Mesenchymal stem cell (in vitro differentiated cells and primary cell): Measurements from ENCODE around the gene TANC2.

Source experiments
- DNase-seq: peaks from one replicate; pipeline ENCODE4 v3.0.0-alpha.2; 2013
- H2AFZ ChIP-seq: one replicate; pipeline ENCODE4 v1.6.1; 2013; ENCODE audit warnings: low read depth, mild to moderate bottlenecking, control low read depth, inconsistent platforms, low read length, moderate library complexity
- H2AK5ac ChIP-seq: 2 replicates; pipeline ENCODE4 v1.6.1; 2013; ENCODE audit warnings: low read length, moderate library complexity, mild to moderate bottlenecking, inconsistent platforms; ENCODE audit not compliant: severe bottlenecking
- H2BK120ac ChIP-seq: one replicate; pipeline ENCODE4 v1.6.1; 2013; ENCODE audit warnings: low read depth, mild to moderate bottlenecking, inconsistent platforms, low read length, moderate library complexity
- H2BK12ac ChIP-seq, 2 experiments: one replicate each; pipeline ENCODE4 v1.6.1; 2013; ENCODE audit warnings: inconsistent platforms in 2 of 2, low read length in 2 of 2, mild to moderate bottlenecking in 2 of 2, moderate library complexity in 2 of 2, control low read depth in 1 of 2
- H2BK15ac ChIP-seq: one replicate; pipeline ENCODE4 v1.6.1; 2013; ENCODE audit warnings: mild to moderate bottlenecking, low read depth, inconsistent platforms; ENCODE audit not compliant: poor library complexity, severe bottlenecking
- H2BK5ac ChIP-seq: 2 replicates; pipeline ENCODE4 v1.6.1; 2013; ENCODE audit warnings: low read depth, mild to moderate bottlenecking, low read length, control low read depth, inconsistent platforms; ENCODE audit not compliant: poor library complexity, severe bottlenecking
- H3K14ac ChIP-seq, 2 experiments: one replicate each; pipeline ENCODE4 v1.6.1; 2013; ENCODE audit warnings: inconsistent platforms in 2 of 2, low read length in 2 of 2, control low read depth in 1 of 2, mild to moderate bottlenecking in 1 of 2, moderate library complexity in 1 of 2
- H3K18ac ChIP-seq, 2 experiments: one replicate each; pipeline ENCODE4 v1.6.1; 2013; ENCODE audit warnings: inconsistent platforms in 2 of 2, low read length in 2 of 2, control low read depth in 1 of 2, low read depth in 1 of 2, mild to moderate bottlenecking in 1 of 2
- H3K23ac ChIP-seq, 2 experiments: one replicate each; pipeline ENCODE4 v1.6.1; 2013; ENCODE audit warnings: inconsistent platforms in 2 of 2, low read length in 2 of 2, mild to moderate bottlenecking in 2 of 2, moderate library complexity in 2 of 2, control low read depth in 1 of 2
- H3K27ac ChIP-seq: 2 replicates; pipeline ENCODE4 v1.5.1; 2013; ENCODE audit warnings: mild to moderate bottlenecking, moderate library complexity, low read length, control low read depth, inconsistent platforms; ENCODE audit not compliant: poor library complexity, severe bottlenecking
- H3K27me3 ChIP-seq, 2 experiments: 2 replicates each; pipeline versions ENCODE4 v1.6.1 to v1.7.0; 2013; ENCODE audit warnings: low read length in 2 of 2, mild to moderate bottlenecking in 2 of 2, moderate library complexity in 2 of 2, control low read depth in 1 of 2, inconsistent platforms in 1 of 2; ENCODE audit not compliant: control insufficient read depth in 1 of 2, insufficient read depth in 1 of 2
- H3K36me3 ChIP-seq, 2 experiments: 2 replicates each; pipeline versions ENCODE4 v1.6.1 to v1.7.0; 2013; ENCODE audit warnings: low read length in 2 of 2, control low read depth in 1 of 2, inconsistent platforms in 1 of 2, low read depth in 1 of 2, mild to moderate bottlenecking in 1 of 2; ENCODE audit not compliant: insufficient read depth in 2 of 2, control insufficient read depth in 1 of 2
- H3K4ac ChIP-seq, 2 experiments: one replicate each; pipeline ENCODE4 v1.6.1; 2013; ENCODE audit warnings: inconsistent platforms in 2 of 2, low read length in 2 of 2, mild to moderate bottlenecking in 2 of 2, moderate library complexity in 2 of 2, control low read depth in 1 of 2, low read depth in 1 of 2
- H3K4me1 ChIP-seq: 2 replicates; pipeline ENCODE4 v1.6.1; 2013; ENCODE audit warnings: low read depth, low read length, control low read depth; ENCODE audit not compliant: control insufficient read depth, insufficient read depth
- H3K4me2 ChIP-seq: 2 replicates; pipeline ENCODE4 v1.6.1; 2013; ENCODE audit warnings: low read length, mild to moderate bottlenecking, inconsistent platforms; ENCODE audit not compliant: poor library complexity, severe bottlenecking
- H3K4me3 ChIP-seq, 2 experiments: 2 replicates each; pipeline versions ENCODE4 v1.5.1 to v1.7.0; 2013; ENCODE audit warnings: low read length in 2 of 2, mild to moderate bottlenecking in 2 of 2, control low read depth in 1 of 2, low read depth in 1 of 2; ENCODE audit not compliant: insufficient read depth in 1 of 2
- H3K79me1 ChIP-seq: replicated peaks from 2 replicates; pipeline ENCODE4 v1.6.1; 2013; ENCODE audit warnings: mild to moderate bottlenecking, control low read depth, low read length, inconsistent platforms; ENCODE audit not compliant: poor library complexity, severe bottlenecking
- H3K9ac ChIP-seq: 2 replicates; pipeline ENCODE4 v1.7.0; 2013; ENCODE audit warnings: mild to moderate bottlenecking, low read length, moderate library complexity
- H3K9me3 ChIP-seq: 2 replicates; pipeline ENCODE4 v1.7.0; 2013; ENCODE audit warnings: mild to moderate bottlenecking, low read length; ENCODE audit not compliant: control insufficient read depth
- H4K8ac ChIP-seq: one replicate; pipeline ENCODE4 v1.6.1; 2013; ENCODE audit warnings: inconsistent platforms, mild to moderate bottlenecking, low read length, moderate library complexity
- H4K91ac ChIP-seq: one replicate; pipeline ENCODE4 v1.6.1; 2013; ENCODE audit warnings: mild to moderate bottlenecking, low read length, inconsistent platforms
- WGBS: methylation state at CpG from one replicate; pipeline ENCODE4 v1.1.7; 2013; ENCODE audit warnings: mixed read lengths; 5-methylcytosine and 5-hydroxymethylcytosine counted together

The TANC2 gene

DNA sequence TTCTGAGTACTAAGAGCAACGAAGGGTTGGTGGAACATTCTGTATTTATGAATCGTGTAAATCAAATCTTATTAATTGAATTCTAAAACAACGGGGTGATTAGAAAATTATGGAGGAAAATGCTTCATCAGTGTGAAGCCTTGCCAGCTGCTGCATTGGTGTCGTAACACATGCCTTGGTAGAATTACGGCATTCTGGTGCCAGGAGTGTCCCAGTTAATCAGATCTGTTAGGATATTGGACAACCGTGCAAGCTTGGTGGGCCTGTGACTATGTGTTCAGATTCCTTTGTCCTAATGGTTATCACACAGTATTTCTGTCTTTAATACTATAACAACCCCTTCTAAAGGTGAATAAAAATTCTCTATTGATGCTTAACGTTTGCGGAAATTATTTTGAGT, 44.2 kb upstream of the TANC2 start:
- no peak overlapping the region for H3K27ac ChIP-seq
- no peak overlapping the region for H2BK120ac ChIP-seq
- no peak overlapping the region for H3K18ac ChIP-seq
- H2BK12ac ChIP-seq = no peak overlapping the region
- H3K27me3 ChIP-seq = peaks cover 0 to 4% of the 10 kb centered on the region in 2 experiments
- no peak overlapping the region for H4K8ac ChIP-seq
- WGBS = 99% methylated on average over 7 of the region's 8 CpGs
- H3K4me1 ChIP-seq = peaks cover 4% of the 10 kb centered on the region
- H2BK15ac ChIP-seq = no peak overlapping the region
- H3K79me1 ChIP-seq = no peaks in the 10 kb centered on the region
- no peaks in the 10 kb centered on the region for H3K9me3 ChIP-seq
- no peak overlapping the region for H3K4me2 ChIP-seq
- H3K4ac ChIP-seq = no peak overlapping the region
- H2AK5ac ChIP-seq = no peak overlapping the region
- H3K36me3 ChIP-seq = no peaks in the 10 kb centered on the region
- no peak overlapping the region for H3K14ac ChIP-seq
- H3K9ac ChIP-seq = no peak overlapping the region
- H3K23ac ChIP-seq = no peak overlapping the region
- no peak for DNase-seq
- no peak overlapping the region for H4K91ac ChIP-seq
- H2BK5ac ChIP-seq = no peak overlapping the region
- no peak overlapping the region for H2AFZ ChIP-seq
- no peak overlapping the region for H3K4me3 ChIP-seq

DNA sequence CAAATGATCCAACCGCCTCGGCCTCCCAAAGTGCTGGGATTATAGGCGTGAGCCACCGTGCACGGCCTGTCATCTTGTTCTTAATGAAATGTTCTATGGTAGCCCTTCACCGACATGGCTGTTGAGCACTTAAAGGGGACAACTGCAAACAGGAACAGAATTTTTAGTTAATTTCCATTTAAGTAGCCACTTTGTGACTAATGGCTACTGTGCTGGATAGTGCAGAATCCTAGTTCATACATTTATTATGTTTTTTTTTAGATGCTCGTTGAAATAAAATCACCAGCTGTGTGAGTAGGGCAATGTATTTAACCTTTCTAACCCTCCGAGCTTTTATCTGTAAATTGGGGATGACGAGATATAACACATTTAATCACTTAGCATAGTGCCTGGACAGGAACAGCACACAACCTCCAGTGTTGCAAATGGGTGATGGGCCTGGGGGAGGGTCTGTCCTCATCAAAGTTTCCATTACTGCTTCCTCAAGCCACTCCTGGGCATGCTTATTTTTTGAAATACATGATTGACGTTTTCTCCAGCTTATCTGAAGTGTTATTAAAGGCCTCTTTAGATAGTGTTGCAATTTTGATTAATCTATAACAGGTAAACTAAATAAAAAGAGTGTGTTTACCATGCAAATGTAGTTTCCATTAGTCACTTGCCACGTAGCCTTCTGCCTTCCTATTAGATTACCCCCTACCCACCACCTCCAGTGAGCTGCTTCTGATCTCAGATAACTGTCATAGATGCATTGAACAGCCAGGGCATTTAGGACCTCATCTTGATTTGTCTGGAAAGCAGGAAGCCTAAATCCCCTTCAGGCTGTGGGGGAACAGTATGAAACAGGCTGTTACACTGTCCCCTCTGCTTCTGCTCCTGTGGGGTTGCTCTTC, 42.5 kb upstream of the TANC2 start:
- Histone ChIP-seq H2AFZ (no peak overlapping the region), H2BK12ac (no peak overlapping the region), H4K8ac (no peak overlapping the region), H3K9me3 (no peaks in the 10 kb centered on the region), H3K9ac (no peak overlapping the region), H2BK5ac (no peak overlapping the region), H3K4ac (no peak overlapping the region), H3K4me1 (peaks cover 4% of the 10 kb centered on the region), H3K4me3 (no peak overlapping the region), H3K79me1 (no peaks in the 10 kb centered on the region), H3K36me3 (no peaks in the 10 kb centered on the region), H3K14ac (no peak overlapping the region), H3K23ac (no peak overlapping the region), H2BK120ac (no peak overlapping the region), H4K91ac (no peak overlapping the region), H2AK5ac (no peak overlapping the region), H2BK15ac (no peak overlapping the region), H3K4me2 (no peak overlapping the region), H3K27me3 (peaks cover 0 to 4% of the 10 kb centered on the region in 2 experiments), H3K27ac (no peak overlapping the region), H3K18ac (no peak overlapping the region)
- DNase-seq = no peak
- 75% methylated on average over 8 of the region's 11 CpGs for WGBS

DNA sequence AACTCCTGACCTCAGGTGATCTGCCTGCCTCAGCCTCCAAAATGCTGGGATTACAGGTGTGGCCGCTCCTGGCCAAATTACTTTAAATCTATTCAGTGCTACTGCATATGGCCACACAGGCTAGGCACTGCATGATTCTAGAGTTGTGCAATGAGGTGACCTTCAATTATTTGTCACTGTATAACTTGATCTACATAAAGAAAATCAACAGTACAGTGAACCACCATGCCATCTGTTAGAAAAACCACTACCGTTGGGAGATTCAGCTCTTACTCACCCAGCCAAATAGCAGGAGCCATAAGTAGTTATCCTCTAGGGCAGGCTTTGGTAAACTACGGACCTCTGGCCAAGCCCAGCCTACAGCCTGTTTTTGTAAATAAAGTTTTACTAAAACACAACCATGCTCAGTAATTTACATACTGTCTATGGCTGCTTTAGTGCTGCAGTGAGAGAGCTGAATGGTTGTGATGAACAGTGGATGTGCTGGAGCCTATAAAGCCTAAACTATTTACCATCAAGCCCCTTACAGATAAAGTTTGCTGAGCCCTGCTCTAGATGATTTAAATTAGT, 40.7 kb upstream of the TANC2 start:
- Histone ChIP-seq H2BK120ac (no peak overlapping the region), H3K27ac (no peak overlapping the region), H3K4ac (no peak overlapping the region), H2BK5ac (no peak overlapping the region), H2AK5ac (no peak overlapping the region), H3K9ac (no peak overlapping the region), H3K9me3 (no peaks in the 10 kb centered on the region), H3K14ac (no peak overlapping the region), H3K4me3 (no peak overlapping the region), H2AFZ (no peak overlapping the region), H3K23ac (no peak overlapping the region), H3K36me3 (no peaks in the 10 kb centered on the region), H3K18ac (no peak overlapping the region), H3K4me1 (no peaks in the 10 kb centered on the region), H3K79me1 (no peaks in the 10 kb centered on the region), H3K27me3 (peaks cover 0 to 4% of the 10 kb centered on the region in 2 experiments), H4K8ac (no peak overlapping the region), H4K91ac (no peak overlapping the region), H2BK15ac (no peak overlapping the region), H3K4me2 (no peak overlapping the region), H2BK12ac (no peak overlapping the region)
- 96% methylated on average over 3 of the region's 3 CpGs for WGBS
- no peak for DNase-seq

DNA sequence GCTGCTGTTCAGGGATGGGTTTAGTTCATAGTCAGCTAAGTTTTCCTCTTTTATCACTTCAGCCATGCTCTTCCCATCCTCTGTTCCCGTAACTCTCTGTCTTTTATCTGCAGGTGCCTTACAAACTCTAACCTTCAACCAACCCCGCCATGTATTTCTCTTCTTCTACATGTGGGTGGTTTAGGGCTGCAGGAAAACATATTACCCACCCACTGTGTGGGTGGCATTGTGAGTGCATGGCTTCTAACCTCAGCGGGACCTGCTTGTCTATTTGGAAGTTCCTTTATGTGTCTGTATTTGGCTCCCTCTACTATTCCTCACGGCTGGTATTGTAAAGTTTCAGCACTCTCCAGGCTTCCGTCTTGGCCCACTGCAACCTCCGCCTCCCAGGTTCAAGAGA, 39.0 kb upstream of the TANC2 start:
- H2BK5ac ChIP-seq = no peak overlapping the region
- H3K79me1 ChIP-seq = no peaks in the 10 kb centered on the region
- no peaks in the 10 kb centered on the region for H3K36me3 ChIP-seq

More for the DNA sequence above, 39.0 kb upstream of the TANC2 start:
- DNase-seq = no peak
- Histone ChIP-seq H3K4me1 (no peaks in the 10 kb centered on the region), H2AK5ac (no peak overlapping the region), H3K23ac (no peak overlapping the region), H4K91ac (no peak overlapping the region), H3K14ac (no peak overlapping the region), H3K4ac (no peak overlapping the region), H3K4me3 (no peak overlapping the region), H4K8ac (no peak overlapping the region), H3K27me3 (peaks cover 0 to 4% of the 10 kb centered on the region in 2 experiments), H3K27ac (no peak overlapping the region), H2AFZ (no peak overlapping the region), H3K9me3 (no peaks in the 10 kb centered on the region), H2BK12ac (no peak overlapping the region), H2BK15ac (no peak overlapping the region), H3K9ac (no peak overlapping the region), H3K4me2 (no peak overlapping the region), H3K18ac (no peak overlapping the region), H2BK120ac (no peak overlapping the region)
- 88% methylated on average over 6 of the region's 6 CpGs for WGBS
